Embryonic facial prominence (tissue), 1 donor: ENCODE data around the gene TMEM205.
"Not testable (repeated sequence)": the region's sequence is repeated elsewhere in the genome, so short reads cannot be mapped to it uniquely, and the experiment has no call there.

Experiments used
- DNase-seq: peaks from one replicate; pipeline ENCODE4 v3.0.0-alpha.2; 2016; ENCODE audit errors: extremely low spot score

Gene TMEM205

DNA sequence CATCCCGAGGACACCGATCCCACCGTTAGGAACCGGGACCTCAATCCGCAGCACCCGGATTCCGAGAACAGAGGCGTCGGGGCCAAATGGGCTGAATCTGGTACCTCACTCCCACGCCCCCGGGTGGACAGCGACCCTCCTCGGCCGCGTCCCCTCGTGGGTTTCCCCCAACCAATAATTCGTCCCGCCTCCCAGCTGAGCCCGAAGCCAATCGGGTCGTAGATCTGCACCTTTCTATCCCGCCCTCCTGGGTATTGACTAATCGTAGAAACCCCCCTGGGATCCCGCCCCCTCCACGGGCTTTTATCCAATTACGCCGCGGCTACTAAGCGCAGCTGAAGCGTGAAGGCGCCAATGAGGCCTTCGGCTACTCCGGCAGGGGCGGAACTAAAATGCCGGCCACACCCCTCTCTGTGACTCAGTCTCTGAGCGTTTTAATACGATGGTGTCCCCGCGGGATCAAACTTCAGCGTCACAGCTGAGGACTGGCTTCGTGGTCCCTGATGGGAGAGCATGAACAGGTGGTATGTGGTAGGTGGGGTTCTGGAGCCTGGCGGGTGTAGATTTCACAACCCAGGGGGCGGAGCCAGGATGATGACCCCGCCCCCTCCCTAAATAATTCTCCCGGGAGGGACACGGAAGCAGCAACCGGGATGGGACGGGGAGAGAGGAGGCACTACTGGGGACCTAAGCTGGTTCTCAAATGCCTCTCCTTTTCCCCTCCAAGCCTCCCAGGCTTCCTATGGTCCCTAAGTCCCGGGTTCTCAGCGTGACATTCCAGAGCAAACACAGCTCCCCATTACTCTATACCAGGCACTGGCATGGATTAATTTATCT is at the start of gene TMEM205, which contains the start of gene CCDC159:
TSS of gene TMEM205 (minus strand) at position 165 of the 837 bp plus-strand sequence. CDS start 649 bp downstream, outside the sequence.
TSS of gene CCDC159 (plus strand) at position 416 of the 837 bp plus-strand sequence. CDS start at position 504, 88 bp downstream.
- DNase-seq, result peak; percentile 89

DNA sequence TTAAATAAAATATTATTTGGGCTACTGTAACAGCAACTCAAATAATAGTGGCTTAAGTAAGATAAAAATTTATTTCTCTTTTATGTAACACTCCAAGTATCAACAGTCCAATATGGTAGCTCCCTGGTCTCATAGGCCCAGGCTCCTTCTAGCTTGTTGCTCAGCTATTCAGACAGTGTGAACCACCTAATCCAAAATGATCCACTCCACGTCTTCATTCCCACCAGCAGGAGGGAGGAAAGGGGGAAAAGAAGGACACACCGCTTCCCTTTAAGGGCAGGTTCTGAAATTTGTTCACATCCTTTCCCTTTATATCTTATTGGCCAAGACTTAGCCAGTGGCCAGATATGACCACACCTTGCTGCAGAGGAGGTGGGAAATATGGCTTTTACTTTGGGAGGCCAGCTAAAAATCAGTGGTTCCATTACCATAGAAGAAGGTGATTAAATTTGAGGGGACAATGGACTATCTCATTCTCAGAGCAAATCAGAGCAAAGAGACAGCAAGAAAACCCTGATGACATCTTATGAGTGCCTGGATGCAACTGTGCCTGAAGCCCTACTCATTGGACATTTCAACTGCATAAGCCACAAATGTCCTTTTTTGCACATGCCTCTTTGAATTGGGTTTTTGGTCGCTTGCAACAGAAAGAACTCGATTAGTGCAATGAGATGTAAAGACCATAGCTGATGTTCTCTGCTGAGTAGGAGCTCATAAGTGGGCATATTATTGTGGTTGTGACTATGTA is 45.0 kb upstream of the TMEM205 start:
- DNase-seq, result no peak

DNA sequence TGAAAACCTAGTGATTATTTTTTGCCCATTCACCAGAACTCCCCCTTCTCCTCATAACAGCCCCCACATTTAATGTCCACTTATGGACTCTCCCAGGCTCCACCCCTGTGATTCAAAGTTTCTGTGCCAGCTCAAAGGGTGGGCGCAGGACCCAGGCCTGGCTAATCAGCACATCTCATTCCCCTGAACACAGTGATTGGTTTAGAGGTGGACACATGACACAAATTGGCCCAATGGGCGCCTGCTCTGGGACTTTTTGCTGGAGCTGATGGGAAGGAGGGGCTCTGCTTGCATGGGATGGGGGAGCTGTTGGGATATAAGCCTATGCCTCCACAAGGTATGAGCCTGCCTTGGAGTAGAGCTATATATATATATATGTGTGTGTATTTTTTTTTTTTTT is 44.3 kb upstream of the TMEM205 start:
- no peak for DNase-seq

DNA sequence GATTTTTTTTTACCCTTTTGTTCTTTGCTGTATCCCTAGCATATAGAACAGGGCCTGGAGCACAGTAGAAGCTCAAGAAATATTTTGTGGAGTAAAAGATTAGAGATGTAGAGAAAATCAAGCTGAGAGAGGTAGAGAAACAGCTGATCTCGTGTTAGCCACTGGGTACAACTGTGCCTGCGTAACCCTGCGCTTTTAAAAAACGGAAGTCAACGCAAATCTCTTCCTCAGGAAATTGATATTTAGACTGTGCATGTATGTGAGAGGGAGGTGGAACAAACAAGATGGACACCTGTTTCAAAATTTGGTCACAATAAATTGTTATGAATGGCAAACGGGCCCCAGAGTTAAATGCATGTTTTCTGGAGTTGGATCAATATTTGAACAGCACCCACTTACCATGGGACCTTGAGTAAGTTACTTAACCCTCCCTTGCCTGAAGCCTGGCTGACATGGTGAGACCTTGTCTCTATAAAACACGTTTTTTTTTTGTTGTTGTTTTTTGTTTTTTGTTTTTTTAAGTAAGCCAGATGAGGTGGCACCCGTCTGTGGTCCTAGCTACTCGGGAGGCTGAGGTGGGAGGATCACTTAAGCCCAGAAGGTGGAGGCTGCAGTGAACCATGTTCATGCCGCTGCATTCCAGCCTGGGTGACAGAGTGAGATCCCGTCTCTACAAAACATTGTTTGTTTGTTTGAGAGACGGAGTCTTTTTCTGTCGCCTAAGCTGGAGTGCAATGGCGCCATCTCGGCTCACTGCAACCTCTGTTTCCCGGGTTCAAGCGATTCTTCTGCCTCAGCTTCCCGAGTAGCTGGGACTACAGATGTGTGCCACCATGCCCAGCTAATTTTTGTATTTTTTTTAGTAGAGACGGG is 41.3 kb upstream of the TMEM205 start:
- no peak for DNase-seq

DNA sequence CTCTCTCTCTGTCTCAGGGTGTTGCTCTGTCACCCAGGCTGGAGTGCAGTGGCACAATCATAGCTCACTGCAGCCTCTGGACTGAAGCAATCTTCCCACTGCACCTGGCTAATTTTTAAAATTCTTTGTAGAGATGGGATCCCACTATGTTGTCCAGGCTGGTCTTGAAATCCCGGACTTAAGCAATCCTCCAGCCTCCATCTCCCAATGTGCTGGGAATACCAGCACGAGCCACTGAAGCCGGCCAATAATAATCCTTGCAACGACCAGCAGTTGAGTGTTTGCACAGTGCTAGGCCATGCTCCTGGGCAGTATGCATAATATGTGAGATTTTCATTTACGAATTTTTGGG is 38.7 kb upstream of the TMEM205 start:
- DNase-seq, result no peak

DNA sequence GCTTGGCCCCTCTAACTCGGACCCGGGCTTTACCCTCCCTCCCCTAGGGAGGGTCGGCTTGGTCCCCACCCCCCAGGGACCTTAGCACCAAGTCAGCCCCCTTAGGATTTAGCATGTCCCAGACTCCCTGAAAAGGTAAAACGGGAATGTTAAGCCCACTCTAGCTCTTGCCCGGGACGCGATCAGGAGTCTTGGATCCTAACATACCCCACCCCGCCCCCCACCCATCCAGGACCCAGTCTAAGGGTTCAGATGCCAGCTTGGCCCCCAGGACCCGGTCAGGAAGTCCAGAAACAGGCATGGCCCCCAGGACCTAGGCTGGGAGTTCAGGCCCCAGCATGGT is 37.6 kb upstream of the TMEM205 start:
- DNase-seq, result no peak

DNA sequence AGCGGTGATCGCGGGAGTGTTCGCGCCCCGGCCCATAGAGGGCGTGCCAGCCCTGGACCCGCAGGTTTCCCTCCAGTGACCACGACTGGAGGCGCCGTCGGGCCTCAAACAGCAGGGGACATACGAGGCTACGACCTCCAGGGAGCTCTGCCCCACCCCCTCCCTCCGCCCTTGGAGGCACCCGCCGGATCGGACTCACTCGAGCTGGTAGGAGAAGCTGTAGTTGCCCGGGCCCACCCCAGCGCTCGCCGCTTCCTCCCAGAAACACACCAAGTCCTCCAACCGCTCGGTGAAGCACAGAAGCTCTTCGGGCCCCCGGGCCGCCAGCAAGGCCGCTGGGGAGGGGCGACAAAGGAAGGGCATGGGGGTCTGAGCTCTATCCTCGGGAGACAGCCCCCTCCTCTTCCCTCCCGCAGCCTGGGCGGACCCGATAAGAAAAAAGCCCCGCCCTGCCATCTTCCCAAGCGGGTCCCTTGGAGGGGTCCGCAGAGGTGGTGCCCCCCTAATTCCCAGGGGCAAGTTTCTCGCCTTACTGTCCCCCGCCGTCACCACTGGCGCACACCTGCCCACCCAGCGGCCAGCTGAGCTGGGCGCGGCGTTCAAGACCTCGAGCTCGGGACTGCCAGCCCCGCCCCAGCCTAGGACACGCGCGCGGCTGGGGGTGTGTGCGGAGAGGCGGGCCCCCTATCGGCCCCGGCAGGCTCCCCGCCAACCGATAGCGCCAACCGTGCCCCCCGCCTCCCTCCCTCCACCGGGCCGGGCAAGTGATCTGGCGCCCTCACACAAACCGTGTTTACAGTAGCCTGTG is 37.0 kb upstream of the TMEM205 start:
- DNase-seq, result no peak

DNA sequence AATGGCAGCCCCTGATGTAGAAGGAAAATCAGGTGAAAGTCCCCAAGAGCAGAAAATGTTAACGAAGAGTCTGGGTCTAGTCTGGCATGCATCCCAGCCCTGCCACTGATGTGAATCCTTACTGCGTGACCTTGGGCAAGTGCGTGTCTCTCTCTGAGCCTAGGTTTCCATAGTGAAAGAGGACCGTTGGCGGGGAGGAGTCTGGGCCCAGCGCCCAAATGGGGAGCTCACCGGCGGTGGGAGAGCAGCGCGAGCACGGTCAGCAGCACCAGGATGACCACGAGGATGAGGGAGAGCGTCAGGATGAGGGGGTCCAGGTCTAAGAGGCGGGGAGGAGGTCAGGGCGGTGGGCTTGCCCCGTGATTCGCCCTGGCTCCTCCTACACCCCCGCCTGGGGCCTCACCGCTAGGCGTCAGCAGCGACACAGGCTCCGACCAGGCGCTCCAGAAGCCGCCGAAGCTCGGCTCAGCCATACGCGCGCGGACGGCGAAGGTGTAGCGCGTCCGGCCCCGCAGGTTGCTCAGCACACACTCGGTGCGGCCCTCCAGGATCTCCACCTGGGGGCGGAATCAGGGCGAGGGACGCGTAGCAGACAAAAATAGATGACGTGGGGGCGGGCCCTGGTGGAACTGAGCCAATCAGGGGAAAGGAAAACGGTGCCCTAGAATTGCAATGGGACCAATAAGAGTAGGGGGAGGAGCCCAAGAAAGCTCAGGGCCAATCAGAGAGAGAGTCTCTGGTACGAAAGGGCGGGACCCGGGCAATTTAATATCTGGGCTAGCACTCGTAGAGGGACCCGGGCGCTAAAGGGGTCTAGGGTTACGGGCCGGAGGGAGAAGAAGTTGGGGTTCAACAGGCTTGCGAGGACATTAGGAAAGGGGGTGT is 34.8 kb upstream of the TMEM205 start:
- DNase-seq, result peak; percentile 92

DNA sequence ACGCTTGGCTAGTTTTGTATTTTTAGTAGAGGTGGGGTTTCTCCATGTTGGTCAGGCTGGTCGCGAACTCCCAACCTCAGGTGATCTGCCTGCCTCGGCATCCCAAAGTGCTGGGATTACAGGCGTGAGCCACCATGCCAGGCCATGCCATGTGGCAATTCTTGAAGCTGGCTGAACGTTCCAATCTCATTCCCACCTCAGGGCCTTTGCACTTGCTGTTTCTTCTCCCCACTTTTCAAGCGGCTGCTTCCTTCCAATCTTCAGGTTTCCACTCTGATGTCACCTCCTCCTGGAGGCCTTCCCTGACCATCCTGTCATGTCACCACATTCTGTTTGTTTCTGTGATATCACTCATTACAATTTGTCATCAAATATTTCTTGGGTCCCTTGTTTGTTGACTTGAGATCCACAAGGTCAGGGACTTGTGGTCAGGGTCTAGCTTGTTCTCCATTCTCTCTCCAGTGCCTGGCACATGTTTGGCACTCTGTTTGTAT is 33.8 kb upstream of the TMEM205 start:
- no peak for DNase-seq

DNA sequence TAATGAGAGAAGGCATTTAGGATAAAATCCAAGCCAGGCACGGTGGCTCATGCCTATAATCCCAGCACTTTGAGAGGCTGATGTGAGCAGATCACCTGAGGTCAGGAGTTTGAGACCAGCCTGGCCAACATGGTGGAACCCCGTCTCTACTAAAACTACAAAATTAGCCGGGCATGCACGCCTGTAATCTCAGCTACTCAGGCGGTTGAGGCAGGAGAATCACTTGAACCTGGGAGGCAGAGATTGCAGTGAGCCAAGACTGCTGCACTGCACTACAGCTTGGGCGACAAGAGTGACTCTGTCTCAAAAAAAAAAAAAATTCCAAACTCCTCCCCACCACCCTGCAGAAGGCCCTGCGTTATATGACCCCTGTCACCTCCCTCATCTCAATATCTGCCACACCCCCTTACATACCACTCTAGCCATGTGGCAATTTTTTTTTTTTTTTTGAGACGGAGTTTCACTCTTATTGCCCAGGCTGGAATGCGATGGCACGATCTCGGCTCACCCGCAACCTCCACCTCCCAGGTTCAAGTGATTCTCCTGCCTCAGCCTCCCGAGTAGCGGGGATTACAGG is 33.3 kb upstream of the TMEM205 start:
- DNase-seq, result not testable (repeated sequence)

DNA sequence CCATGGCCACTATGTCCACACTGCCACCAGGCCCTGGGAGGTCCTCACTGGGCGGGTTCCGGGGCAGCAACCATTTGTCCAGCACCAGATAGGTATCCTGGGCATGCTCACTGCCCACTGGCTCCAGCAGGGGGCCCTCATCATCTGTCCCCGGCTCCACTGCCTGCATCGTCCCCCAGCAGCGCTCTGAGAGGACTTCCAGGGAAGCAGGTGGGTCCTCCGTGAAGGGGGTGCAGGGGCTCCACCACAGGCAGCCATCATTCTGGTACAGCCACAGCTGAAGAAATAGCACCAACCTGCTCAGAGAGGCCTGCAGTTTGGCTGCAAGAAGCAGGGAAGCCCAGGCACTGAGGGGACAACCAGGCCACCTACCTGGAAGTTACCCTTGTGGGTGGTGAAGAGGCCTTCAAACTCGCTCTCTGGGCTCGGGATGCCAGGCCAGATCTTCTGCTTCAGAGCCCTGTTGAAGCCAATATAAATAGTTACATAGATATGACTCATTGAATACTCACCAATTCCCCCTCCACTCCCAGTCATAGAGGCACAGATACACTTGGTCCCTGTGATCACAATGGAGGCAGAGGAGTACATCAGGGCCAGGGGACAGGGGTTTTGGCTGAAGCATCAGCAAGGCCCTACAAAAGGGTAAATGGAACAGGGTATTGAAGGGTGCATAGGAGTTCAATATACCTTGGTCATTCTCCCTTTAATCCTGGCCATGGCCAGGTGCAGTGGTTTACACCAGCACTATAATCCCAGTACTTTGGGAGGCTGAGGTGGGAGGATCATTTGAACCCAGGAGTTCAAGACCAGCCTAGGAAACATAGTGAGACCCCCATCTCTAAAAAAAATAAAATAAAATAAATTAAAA is 32.5 kb upstream of the TMEM205 start:
- no peak for DNase-seq

DNA sequence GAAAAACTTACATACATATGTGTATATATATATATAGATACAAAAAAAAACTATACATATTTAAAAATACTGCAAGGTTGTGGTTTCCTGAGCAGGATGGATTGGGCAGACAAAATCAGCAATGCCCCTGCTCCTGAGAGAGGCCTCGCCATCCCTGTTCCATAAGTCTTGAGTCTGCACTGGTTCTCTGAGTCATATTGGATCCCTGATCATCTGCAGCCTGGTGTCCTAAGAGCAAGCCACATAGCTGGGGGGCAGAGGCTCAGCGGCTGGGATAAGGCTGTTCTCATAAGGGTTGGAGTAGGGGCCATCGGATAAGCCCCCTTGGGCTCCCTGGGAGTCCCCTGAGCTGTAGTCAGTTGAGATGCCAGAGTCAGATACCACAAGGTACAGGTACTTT is 31.7 kb upstream of the TMEM205 start:
- no peak for DNase-seq

DNA sequence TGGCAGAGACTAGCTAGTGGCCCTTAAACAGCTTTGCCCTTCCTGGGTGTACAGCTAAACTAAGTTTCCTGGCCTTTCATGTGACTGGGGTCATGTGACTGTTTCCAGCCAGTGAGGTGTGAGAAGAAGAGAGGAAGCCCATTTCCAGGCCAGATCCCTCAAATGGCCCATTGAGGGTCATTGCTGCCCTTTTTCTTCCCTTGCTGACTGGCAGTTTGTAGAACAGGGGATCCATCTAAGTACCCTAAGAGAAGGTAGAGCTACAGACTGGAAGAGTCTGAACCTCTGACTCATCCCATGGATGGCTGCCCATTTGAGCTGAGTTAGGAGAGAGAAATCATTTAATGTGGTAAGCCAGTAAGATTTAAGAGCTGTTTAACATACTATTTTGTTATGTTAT is 31.2 kb upstream of the TMEM205 start:
- no peak for DNase-seq

DNA sequence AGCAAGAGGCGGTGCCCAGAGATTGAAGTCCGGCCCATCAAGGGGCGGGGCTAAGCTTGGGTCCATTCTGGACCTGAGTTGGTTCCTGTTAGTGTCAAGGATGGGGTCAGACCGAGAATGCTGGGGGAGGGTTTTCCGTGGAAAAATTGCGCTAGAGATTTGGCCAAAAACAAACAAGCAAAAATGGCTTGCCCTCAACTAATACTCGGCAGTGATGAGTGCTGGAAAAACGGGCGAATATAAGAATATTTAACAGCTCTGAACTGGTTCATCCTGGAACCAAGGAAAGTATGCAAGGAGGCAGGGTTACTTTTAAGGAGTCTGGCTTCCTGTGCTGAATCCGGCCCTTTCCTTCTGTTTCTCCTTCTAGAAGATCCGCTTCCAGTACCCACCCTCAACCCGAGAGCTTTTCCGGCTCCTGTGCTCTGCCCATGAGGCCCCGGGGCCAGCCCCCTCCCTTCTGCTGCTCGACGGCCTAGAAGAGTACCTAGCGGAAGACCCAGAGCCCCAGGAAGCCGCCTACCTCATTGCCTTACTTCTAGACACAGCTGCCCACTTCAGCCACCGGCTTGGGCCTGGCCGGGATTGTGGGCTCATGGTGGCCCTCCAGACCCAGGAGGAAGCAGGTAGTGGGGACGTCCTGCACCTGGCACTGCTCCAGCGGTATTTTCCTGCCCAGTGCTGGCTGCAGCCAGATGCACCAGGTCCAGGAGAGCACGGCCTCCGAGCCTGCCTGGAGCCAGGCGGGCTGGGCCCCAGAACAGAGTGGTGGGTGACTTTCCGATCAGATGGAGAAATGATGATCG is 29.3 kb upstream of the TMEM205 start:
- no peak for DNase-seq

DNA sequence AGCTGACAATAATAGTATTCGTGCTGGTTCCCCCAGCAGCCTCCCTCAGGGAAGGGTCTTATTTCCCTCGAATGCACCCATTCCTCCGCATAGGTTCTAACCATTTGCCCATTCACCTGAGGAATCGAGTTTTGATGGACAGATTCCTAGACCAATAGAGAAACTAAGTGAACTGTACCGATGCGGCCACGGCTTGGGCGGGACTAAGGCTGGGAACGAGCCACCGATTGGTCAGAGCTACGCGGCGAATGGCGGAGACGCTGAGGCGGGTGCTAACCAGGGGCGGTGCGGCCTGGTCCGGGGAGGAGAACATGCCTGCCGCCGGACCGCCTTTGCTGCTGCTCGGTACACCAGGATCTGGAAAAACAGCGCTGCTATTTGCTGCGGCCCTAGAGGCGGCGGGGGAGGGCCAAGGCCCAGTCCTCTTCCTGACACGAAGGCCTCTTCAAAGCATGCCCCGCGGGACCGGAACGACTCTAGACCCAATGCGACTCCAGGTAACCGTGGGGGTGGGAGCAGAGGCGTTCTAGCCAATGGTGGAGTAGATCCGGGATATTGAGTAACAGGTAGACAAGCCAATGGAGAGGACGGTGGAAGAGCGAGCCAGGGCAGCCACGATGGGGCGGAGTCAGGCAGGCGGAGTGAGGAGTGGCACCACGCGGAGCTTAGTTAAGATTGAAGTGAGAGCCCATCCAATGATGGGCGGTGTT is 28.5 kb upstream of the TMEM205 start, which contains the start of gene SWSAP1:
TSS of gene SWSAP1 (plus strand) at position 234 of the 710 bp plus-strand sequence. CDS start at position 249, 15 bp downstream.
- DNase-seq, result peak; percentile 100

DNA sequence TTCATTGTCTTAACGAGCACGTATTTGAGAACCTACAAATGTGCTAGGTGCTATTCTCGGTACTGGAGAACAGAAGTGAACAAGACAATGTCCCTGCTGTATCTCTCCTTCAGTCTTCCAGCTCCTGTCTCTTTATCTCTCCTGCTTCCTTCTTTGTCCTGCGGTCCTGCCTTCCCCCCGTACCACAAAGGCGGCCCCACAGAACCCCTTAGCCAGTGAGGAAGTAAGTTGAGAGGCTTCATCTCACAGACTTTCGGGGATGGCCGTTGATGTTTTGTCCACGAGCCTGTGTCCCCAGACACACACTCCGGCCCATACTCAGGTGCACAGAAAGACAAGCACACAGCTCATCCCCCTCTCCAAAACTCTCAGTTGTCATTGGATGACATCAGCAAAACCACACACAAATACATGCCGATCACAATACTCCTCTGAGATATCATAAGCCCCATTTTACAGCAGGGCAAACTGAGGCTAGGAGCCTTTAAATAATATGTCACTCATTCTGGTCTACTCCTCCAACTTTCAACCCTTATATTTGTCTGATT is 27.9 kb upstream of the TMEM205 start:
- no peak for DNase-seq
